Keratinocyte (primary cell): ENCODE measurements around the gene ADAMTS4. TPM values are rescaled to one million over a fixed set of nuclear protein-coding genes. Genes with fewer than 3 reads are reported as not detected.

Experiments used
- DNase-seq: peaks from one replicate; pipeline ENCODE4 v3.0.0-alpha.2; 2011; ENCODE audit warnings: low read depth, missing footprints, low spot score
- FAIRE-seq: peaks from 2 replicates; lab custom pipeline; 2011; peaks lifted over from hg19 to GRCh38; lab: Jason Lieb, UNC
- H2AFZ ChIP-seq: 2 replicates; pipeline ENCODE4 v1.6.0; 2012; ENCODE audit warnings: low read length, control low read depth, inconsistent platforms; ENCODE audit not compliant: control insufficient read depth
- H3K27ac ChIP-seq: 2 replicates; pipeline ENCODE4 v1.5.1; 2011; ENCODE audit warnings: low read length; ENCODE audit not compliant: control insufficient read depth, insufficient read depth
- H3K27me3 ChIP-seq: 3 replicates; pipeline ENCODE4 v1.6.0; 2011; ENCODE audit warnings: low read length; ENCODE audit not compliant: control insufficient read depth, insufficient read depth; ENCODE audit errors: extremely low read depth
- H3K36me3 ChIP-seq, 2 experiments: 2 replicates in 1 of 2; 3 replicates in 1 of 2; pipeline ENCODE4 v1.5.1; 2011; ENCODE audit warnings: low read length in 2 of 2, mild to moderate bottlenecking in 1 of 2; ENCODE audit not compliant: control insufficient read depth in 2 of 2, insufficient read depth in 2 of 2; ENCODE audit errors: extremely low read depth in 1 of 2
- H3K4me1 ChIP-seq: 3 replicates; pipeline ENCODE4 v1.5.1; 2011; ENCODE audit warnings: low read length; ENCODE audit not compliant: control insufficient read depth, insufficient read depth; ENCODE audit errors: extremely low read depth
- H3K4me2 ChIP-seq: 3 replicates; pipeline ENCODE4 v1.6.0; 2011; ENCODE audit warnings: low read depth, low read length; ENCODE audit not compliant: control insufficient read depth, insufficient read depth; ENCODE audit errors: extremely low read depth
- H3K4me3 ChIP-seq, 3 experiments: fragments of 200-600 bp in 1 of 3; sonication (generic) in 1 of 3; 2 replicates in 2 of 3; 3 replicates in 1 of 3; pipeline ENCODE4 v1.5.1; 2011 to 2016; ENCODE audit warnings: low read length in 3 of 3, mild to moderate bottlenecking in 3 of 3, control low read depth in 2 of 3, inconsistent platforms in 1 of 3, low read depth in 1 of 3, mixed read lengths in 1 of 3, mixed run types in 1 of 3, moderate library complexity in 1 of 3; ENCODE audit not compliant: control insufficient read depth in 2 of 3, insufficient read depth in 2 of 3; ENCODE audit errors: extremely low read depth in 1 of 3
- H3K79me2 ChIP-seq: 2 replicates; pipeline ENCODE4 v1.6.0; 2012; ENCODE audit warnings: low read length; ENCODE audit not compliant: control insufficient read depth, insufficient read depth
- H3K9ac ChIP-seq: 3 replicates; pipeline ENCODE4 v1.6.0; 2011; ENCODE audit warnings: low read length; ENCODE audit not compliant: control insufficient read depth, insufficient read depth; ENCODE audit errors: extremely low read depth
- H3K9me1 ChIP-seq: 3 replicates; pipeline ENCODE4 v1.6.0; 2011; ENCODE audit warnings: low read length; ENCODE audit not compliant: control insufficient read depth, insufficient read depth; ENCODE audit errors: extremely low read depth
- H3K9me3 ChIP-seq: 2 replicates; pipeline ENCODE4 v1.5.1; 2012; ENCODE audit warnings: low read depth, low read length; ENCODE audit not compliant: control insufficient read depth
- H4K20me1 ChIP-seq: 3 replicates; pipeline ENCODE4 v1.6.0; 2011; ENCODE audit warnings: low read length; ENCODE audit not compliant: control insufficient read depth, insufficient read depth; ENCODE audit errors: extremely low read depth
- CTCF ChIP-seq, 3 experiments: IDR thresholded peaks in 1 of 3; conservative IDR thresholded peaks in 1 of 3; optimal IDR thresholded peaks in 1 of 3; 2 replicates in 2 of 3; 3 replicates in 1 of 3; pipeline versions ENCODE3 to v1.5.1; 2011; ENCODE audit warnings: low read length in 3 of 3, mild to moderate bottlenecking in 3 of 3, moderate library complexity in 2 of 3, control low read depth in 1 of 3, inconsistent platforms in 1 of 3; ENCODE audit not compliant: insufficient read depth in 2 of 3; ENCODE audit errors: extremely low read depth in 1 of 3
- EZH2 ChIP-seq: IDR thresholded peaks from one replicate; pipeline ENCODE4 v1.6.1; 2012; ENCODE audit warnings: inconsistent platforms, mild to moderate bottlenecking, low read length, moderate library complexity
- dilution Hi-C: fragments of 300-500 bp; cut with MboI; formaldehyde crosslinking; loops from one replicate; pipeline ENCODE4 v1.7.0; 2020; ENCODE audit warnings: low sequenced_read_pairs; ENCODE audit not compliant: extremely low pct_ligation_motif_present
- polyA plus RNA-seq, 5 experiments: library from polyadenylated mRNA; depleted of rRNA in 3 of 5; stranded (reverse) in 3 of 5; stranded (forward) in 1 of 5; unstranded in 1 of 5; fragments of >200 nt; gene quantifications; 1 replicate in 1 of 5; 2 replicates in 3 of 5; 3 replicates in 1 of 5; pipeline versions ENCODE4 v1.2.1 to v1.2.3, GENCODE V29; 2011 to 2012; ENCODE audit warnings: missing spikeins in 2 of 5, low read depth in 1 of 5, low replicate concordance in 1 of 5

Gene ADAMTS4
- polyA plus RNA-seq, 1 donor (not counting 4 experiments of a cell fraction or from before 2014, with no cell fraction given): 0.35 TPM

DNA sequence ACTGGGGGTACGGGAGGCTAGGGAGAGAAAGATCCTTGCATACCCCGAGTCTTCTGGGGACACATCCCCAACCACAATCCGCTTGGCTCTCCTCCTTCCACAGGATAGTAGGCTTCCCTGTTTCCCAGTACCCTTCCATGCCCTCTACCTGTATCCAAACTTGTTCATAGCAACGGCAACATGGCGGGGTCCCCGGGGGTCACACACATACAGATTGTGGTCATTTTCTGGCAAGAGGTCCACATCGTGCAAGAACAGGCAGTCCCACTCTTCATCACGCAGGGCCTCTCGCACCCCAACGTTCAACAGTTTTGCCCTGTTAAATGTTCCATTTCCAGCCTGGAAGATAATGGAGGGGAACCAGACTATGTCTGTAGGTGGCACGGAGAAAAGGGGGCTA, 25.1 kb downstream of the ADAMTS4 start:
- Histone ChIP-seq H3K9me1 (no peaks in the 10 kb centered on the region), H3K36me3 (peaks cover 25 to 39% of the 10 kb centered on the region in 2 experiments), H3K79me2 (peaks cover 16% of the 10 kb centered on the region), H3K27me3 (no peaks in the 10 kb centered on the region), H3K27ac (no peak overlapping the region), H3K4me1 (peaks cover 13% of the 10 kb centered on the region), H4K20me1 (no peaks in the 10 kb centered on the region), H3K9ac (no peak overlapping the region), H3K4me2 (no peak overlapping the region), H2AFZ (no peak overlapping the region), H3K9me3 (no peaks in the 10 kb centered on the region), H3K4me3 (no peak overlapping the region)
- no peak for DNase-seq
- no peak for FAIRE-seq
- dilution Hi-C loops: no loop called here
- TF ChIP-seq EZH2 (no peak), CTCF (optimal IDR thresholded peaks at IDR 0.05 in 1 of 3, IDR thresholded peaks at IDR 0.05 in 1 of 3, conservative IDR thresholded peaks at IDR 0.05 in 1 of 3; ENCODE audit: extremely low read depth in 1 of 3, insufficient read depth in 2 of 3, low read length in 3 of 3) (no peak)

GRCh38 chr1:161172776-161173376, 26.0 kb downstream of the ADAMTS4 start:
- Histone ChIP-seq H4K20me1 (no peaks in the 10 kb centered on the region), H3K27ac (no peak overlapping the region), H3K36me3 (peaks cover 25 to 39% of the 10 kb centered on the region in 2 experiments), H3K9ac (no peak overlapping the region), H3K4me3 (no peak overlapping the region), H3K9me3 (no peaks in the 10 kb centered on the region), H3K79me2 (peaks cover 16% of the 10 kb centered on the region), H3K9me1 (no peaks in the 10 kb centered on the region), H3K4me1 (peaks cover 13% of the 10 kb centered on the region), H2AFZ (no peak overlapping the region), H3K4me2 (no peak overlapping the region), H3K27me3 (no peaks in the 10 kb centered on the region)
- TF ChIP-seq CTCF (optimal IDR thresholded peaks at IDR 0.05 in 1 of 3, IDR thresholded peaks at IDR 0.05 in 1 of 3, conservative IDR thresholded peaks at IDR 0.05 in 1 of 3; ENCODE audit: extremely low read depth in 1 of 3, insufficient read depth in 2 of 3, low read length in 3 of 3): no peak
- TF ChIP-seq EZH2: no peak
- DNase-seq (no peak), FAIRE-seq (no peak)
- dilution Hi-C loops: no loop called here
